DOHH2 (cell line): ENCODE measurements around the gene ZNF396.

Experiments
- H3F3A ChIP-seq: fragments of 200-600 bp; sonication (generic), shearing (Covaris generic); 2 replicates; pipeline ENCODE4 v1.6.0; 2016; ENCODE audit warnings: antibody characterized with exemption, mild to moderate bottlenecking; ENCODE audit not compliant: control insufficient read depth, insufficient read depth
- H3K27ac ChIP-seq: fragments of 200-600 bp; sonication (generic); 2 replicates; pipeline ENCODE4 v1.5.1; 2014; ENCODE audit warnings: low read depth, mild to moderate bottlenecking, low read length, moderate library complexity
- H3K27me3 ChIP-seq: fragments of 200-600 bp; sonication (generic); 2 replicates; pipeline ENCODE4 v1.6.1; 2014; ENCODE audit warnings: mild to moderate bottlenecking, low read length, mixed read lengths; ENCODE audit not compliant: control insufficient read depth
- H3K36me3 ChIP-seq: fragments of 200-600 bp; sonication (generic); 2 replicates; pipeline ENCODE4 v1.6.1; 2014; ENCODE audit warnings: mild to moderate bottlenecking, low read length, moderate library complexity, mixed read lengths; ENCODE audit not compliant: control insufficient read depth
- H3K4me1 ChIP-seq: fragments of 200-600 bp; sonication (generic); 2 replicates; pipeline ENCODE4 v1.6.1; 2014; ENCODE audit warnings: mild to moderate bottlenecking, low read length, mixed read lengths; ENCODE audit not compliant: control insufficient read depth
- H3K4me2 ChIP-seq: fragments of 200-600 bp; sonication (generic); 2 replicates; pipeline ENCODE4 v1.6.0; 2014; ENCODE audit warnings: mild to moderate bottlenecking, low read length, moderate library complexity
- H3K4me3 ChIP-seq: fragments of 200-600 bp; sonication (generic); 2 replicates; pipeline ENCODE4 v1.5.1; 2014; ENCODE audit warnings: mild to moderate bottlenecking, low read length, mixed read lengths
- H3K79me2 ChIP-seq: fragments of 200-600 bp; sonication (generic); 2 replicates; pipeline ENCODE4 v1.6.1; 2014; ENCODE audit warnings: mild to moderate bottlenecking, low read length, mixed read lengths; ENCODE audit not compliant: control insufficient read depth
- H3K9me2 ChIP-seq: fragments of 200-600 bp; sonication (generic); replicated peaks from 2 replicates; pipeline ENCODE4 v1.6.1; 2014; ENCODE audit warnings: mild to moderate bottlenecking, low read length, mixed read lengths; ENCODE audit not compliant: control insufficient read depth
- H3K9me3 ChIP-seq: fragments of 200-600 bp; sonication (generic); 2 replicates; pipeline ENCODE4 v1.6.1; 2014; ENCODE audit warnings: antibody characterized with exemption, low read length, mixed read lengths; ENCODE audit not compliant: control insufficient read depth, insufficient read depth
- H4K20me1 ChIP-seq: fragments of 200-600 bp; sonication (generic); 2 replicates; pipeline ENCODE4 v1.6.0; 2014; ENCODE audit warnings: low read depth, mild to moderate bottlenecking, antibody characterized with exemption, low read length, moderate library complexity; ENCODE audit not compliant: control insufficient read depth, insufficient read depth
- EZH2phosphoT487 ChIP-seq: fragments of 200-600 bp; sonication (generic); IDR thresholded peaks from 2 replicates; pipeline ENCODE4 v1.6.1; 2017; ENCODE audit warnings: borderline replicate concordance, mild to moderate bottlenecking, antibody characterized with exemption, low read length, moderate library complexity, mixed read lengths
- TF ChIP-seq, protein P1 (sequence below): fragments of 200-600 bp; sonication (generic); IDR thresholded peaks from one replicate; pipeline ENCODE4 v1.5.1; 2014; ENCODE audit warnings: antibody characterized with exemption, mild to moderate bottlenecking, low read depth, low read length; ENCODE audit not compliant: poor library complexity, severe bottlenecking

Gene ZNF396

GRCh38 chr18:35422237-35422636 lies 45.1 kb upstream of the ZNF396 start:
- H3K27ac ChIP-seq: no peak overlapping the region
- H4K20me1 ChIP-seq: no peaks in the 10 kb centered on the region
- peaks cover 3% of the 10 kb centered on the region; the same call in 1 of the 2 replicates for H3K36me3 ChIP-seq
- no peak overlapping the region for H3K4me2 ChIP-seq
- H3K9me2 ChIP-seq: no peaks in the 10 kb centered on the region
- H3K79me2 ChIP-seq: no peaks in the 10 kb centered on the region
- H3K27me3 ChIP-seq: no peaks in the 10 kb centered on the region
- H3F3A ChIP-seq: no peaks in the 10 kb centered on the region
- H3K9me3 ChIP-seq: peaks cover 3% of the 10 kb centered on the region
- H3K4me1 ChIP-seq: no peaks in the 10 kb centered on the region
- no peak overlapping the region for H3K4me3 ChIP-seq
- TF ChIP-seq, protein P1, sequence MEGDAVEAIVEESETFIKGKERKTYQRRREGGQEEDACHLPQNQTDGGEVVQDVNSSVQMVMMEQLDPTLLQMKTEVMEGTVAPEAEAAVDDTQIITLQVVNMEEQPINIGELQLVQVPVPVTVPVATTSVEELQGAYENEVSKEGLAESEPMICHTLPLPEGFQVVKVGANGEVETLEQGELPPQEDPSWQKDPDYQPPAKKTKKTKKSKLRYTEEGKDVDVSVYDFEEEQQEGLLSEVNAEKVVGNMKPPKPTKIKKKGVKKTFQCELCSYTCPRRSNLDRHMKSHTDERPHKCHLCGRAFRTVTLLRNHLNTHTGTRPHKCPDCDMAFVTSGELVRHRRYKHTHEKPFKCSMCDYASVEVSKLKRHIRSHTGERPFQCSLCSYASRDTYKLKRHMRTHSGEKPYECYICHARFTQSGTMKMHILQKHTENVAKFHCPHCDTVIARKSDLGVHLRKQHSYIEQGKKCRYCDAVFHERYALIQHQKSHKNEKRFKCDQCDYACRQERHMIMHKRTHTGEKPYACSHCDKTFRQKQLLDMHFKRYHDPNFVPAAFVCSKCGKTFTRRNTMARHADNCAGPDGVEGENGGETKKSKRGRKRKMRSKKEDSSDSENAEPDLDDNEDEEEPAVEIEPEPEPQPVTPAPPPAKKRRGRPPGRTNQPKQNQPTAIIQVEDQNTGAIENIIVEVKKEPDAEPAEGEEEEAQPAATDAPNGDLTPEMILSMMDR: no peak
- no peak for TF ChIP-seq EZH2phosphoT487

GRCh38 chr18:35418610-35419009 lies 41.5 kb upstream of the ZNF396 start:
- no peak overlapping the region for H3K4me3 ChIP-seq
- H3K36me3 ChIP-seq: peaks cover 8% of the 10 kb centered on the region
- no peaks in the 10 kb centered on the region for H3K27me3 ChIP-seq
- H3F3A ChIP-seq: peaks cover 22% of the 10 kb centered on the region
- no peak for TF ChIP-seq EZH2phosphoT487
- TF ChIP-seq, protein P1: no peak
- no peaks in the 10 kb centered on the region for H3K9me2 ChIP-seq
- H3K9me3 ChIP-seq: peaks cover 6% of the 10 kb centered on the region
- no peaks in the 10 kb centered on the region for H4K20me1 ChIP-seq
- no peak overlapping the region for H3K4me2 ChIP-seq
- H3K4me1 ChIP-seq: peaks cover 31% of the 10 kb centered on the region
- H3K79me2 ChIP-seq: no peaks in the 10 kb centered on the region
- H3K27ac ChIP-seq: no peak overlapping the region

DNA sequence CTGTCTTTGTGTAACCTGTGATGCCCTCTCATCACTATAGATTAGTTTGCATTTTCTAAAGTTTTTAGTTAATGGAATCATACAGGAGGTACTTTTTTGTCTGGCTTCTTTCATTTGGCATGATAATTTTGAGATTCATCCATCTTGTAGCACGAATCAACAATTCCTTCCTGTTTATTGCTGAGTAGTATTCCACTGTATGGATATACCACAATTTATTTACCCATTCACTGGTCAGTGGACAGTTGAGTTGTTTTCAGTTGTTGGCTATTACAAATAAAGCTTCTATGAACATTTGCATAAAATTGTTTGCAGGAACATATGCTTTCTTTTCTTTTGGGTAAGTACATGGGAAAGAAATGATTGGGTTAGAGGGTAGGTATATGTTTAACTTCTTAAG lies 40.1 kb upstream of the ZNF396 start:
- H3F3A ChIP-seq: peaks cover 34% of the 10 kb centered on the region
- H3K27me3 ChIP-seq: no peaks in the 10 kb centered on the region
- H3K9me3 ChIP-seq: peaks cover 6% of the 10 kb centered on the region
- no peak overlapping the region for H3K4me3 ChIP-seq
- no peaks in the 10 kb centered on the region for H3K9me2 ChIP-seq
- H4K20me1 ChIP-seq: no peaks in the 10 kb centered on the region
- H3K79me2 ChIP-seq: no peaks in the 10 kb centered on the region
- H3K4me1 ChIP-seq: peaks cover 45% of the 10 kb centered on the region
- peaks cover 8% of the 10 kb centered on the region for H3K36me3 ChIP-seq
- no peak for TF ChIP-seq EZH2phosphoT487
- TF ChIP-seq, protein P1: no peak
- H3K27ac ChIP-seq: no peak overlapping the region
- H3K4me2 ChIP-seq: no peak overlapping the region
